ENCODE measurements around the gene CH25H. TPM values are rescaled to one million over a fixed set of nuclear protein-coding genes. Genes with fewer than 3 reads are reported as not detected.
"Not testable (repeated sequence)": the region's sequence is repeated elsewhere in the genome, so short reads cannot be mapped to it uniquely, and the experiment has no call there.

The CH25H gene
- total RNA-seq, 1 donor from 2014 or later: 1.7 TPM

GRCh38 chr10:89202033-89202425 is 5.1 kb downstream of the CH25H start:
- H3K4me1 ChIP-seq: peaks cover 4 to 8% of the 10 kb centered on the region in 2 donors
- H3K4me3 ChIP-seq: no peak overlapping the region
- H3K27me3 ChIP-seq: peaks cover 4% of the 10 kb centered on the region
- intact Hi-C loops (cut with DNase I): no loop called here
- H3K27ac ChIP-seq: no peak overlapping the region
- TF ChIP-seq, protein P1, sequence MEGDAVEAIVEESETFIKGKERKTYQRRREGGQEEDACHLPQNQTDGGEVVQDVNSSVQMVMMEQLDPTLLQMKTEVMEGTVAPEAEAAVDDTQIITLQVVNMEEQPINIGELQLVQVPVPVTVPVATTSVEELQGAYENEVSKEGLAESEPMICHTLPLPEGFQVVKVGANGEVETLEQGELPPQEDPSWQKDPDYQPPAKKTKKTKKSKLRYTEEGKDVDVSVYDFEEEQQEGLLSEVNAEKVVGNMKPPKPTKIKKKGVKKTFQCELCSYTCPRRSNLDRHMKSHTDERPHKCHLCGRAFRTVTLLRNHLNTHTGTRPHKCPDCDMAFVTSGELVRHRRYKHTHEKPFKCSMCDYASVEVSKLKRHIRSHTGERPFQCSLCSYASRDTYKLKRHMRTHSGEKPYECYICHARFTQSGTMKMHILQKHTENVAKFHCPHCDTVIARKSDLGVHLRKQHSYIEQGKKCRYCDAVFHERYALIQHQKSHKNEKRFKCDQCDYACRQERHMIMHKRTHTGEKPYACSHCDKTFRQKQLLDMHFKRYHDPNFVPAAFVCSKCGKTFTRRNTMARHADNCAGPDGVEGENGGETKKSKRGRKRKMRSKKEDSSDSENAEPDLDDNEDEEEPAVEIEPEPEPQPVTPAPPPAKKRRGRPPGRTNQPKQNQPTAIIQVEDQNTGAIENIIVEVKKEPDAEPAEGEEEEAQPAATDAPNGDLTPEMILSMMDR (IDR thresholded peaks at IDR 0.05): no peak
- H3K36me3 ChIP-seq: no peaks in the 10 kb centered on the region
- H3K9me3 ChIP-seq: no peaks in the 10 kb centered on the region
- DNase-seq (ENCODE audit: low spot score in 2 of 2): no peak

GRCh38 chr10:89201345-89202032 is 5.6 kb downstream of the CH25H start:
- H3K9me3 ChIP-seq: no peaks in the 10 kb centered on the region
- H3K36me3 ChIP-seq: no peaks in the 10 kb centered on the region
- intact Hi-C loops (cut with DNase I): no loop called here
- H3K27me3 ChIP-seq: peaks cover 2% of the 10 kb centered on the region
- no peak for DNase-seq (ENCODE audit: low spot score in 2 of 2)
- no peak overlapping the region for H3K27ac ChIP-seq
- TF ChIP-seq, protein P1 (IDR thresholded peaks at IDR 0.05): no peak
- peaks cover 1 to 3% of the 10 kb centered on the region in 2 donors for H3K4me1 ChIP-seq
- H3K4me3 ChIP-seq: no peak overlapping the region

DNA sequence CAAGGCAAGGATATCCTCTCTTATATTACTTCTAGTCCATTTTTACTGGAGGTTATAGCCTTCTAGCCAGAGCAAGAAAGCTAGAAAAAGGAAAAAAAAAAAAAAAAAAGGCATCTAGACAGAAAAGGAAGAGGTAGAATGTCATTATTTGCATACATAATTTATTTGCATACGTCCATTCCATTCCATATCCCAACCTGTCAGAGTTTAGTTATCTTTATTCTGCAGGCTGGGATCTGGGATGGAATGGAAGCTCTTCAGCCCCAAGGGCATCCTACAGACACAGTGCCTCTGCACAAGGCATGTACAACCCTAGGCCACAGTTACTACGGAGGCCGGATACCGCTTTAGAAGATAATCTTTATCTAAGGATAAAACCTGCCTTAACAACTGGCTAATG is 9.6 kb downstream of the CH25H start:
- Histone ChIP-seq H3K27ac (no peak overlapping the region), H3K27me3 (no peaks in the 10 kb centered on the region), H3K4me3 (no peak overlapping the region), H3K36me3 (no peaks in the 10 kb centered on the region), H3K9me3 (no peaks in the 10 kb centered on the region), H3K4me1 (no peaks in the 10 kb centered on the region)
- intact Hi-C loops (cut with DNase I): no loop called here
- TF ChIP-seq, protein P1 (IDR thresholded peaks at IDR 0.05): no peak
- no peak for DNase-seq (ENCODE audit: low spot score in 2 of 2)

- DNase-seq (ENCODE audit: low spot score in 2 of 2); H3K27me3 ChIP-seq; H3K4me1 ChIP-seq; intact Hi-C loops (cut with DNase I); H3K4me3 ChIP-seq; H3K9me3 ChIP-seq; H3K36me3 ChIP-seq; H3K27ac ChIP-seq: not testable (repeated sequence)
Observed at GRCh38 chr10:89191301-89191700, 15.8 kb downstream of the CH25H start.

- TF ChIP-seq, protein P1 (IDR thresholded peaks at IDR 0.05): no peak
- no peak overlapping the region for H3K27ac ChIP-seq
- H3K27me3 ChIP-seq: no peaks in the 10 kb centered on the region
- no peaks in the 10 kb centered on the region for H3K36me3 ChIP-seq
- no peak for DNase-seq (ENCODE audit: low spot score in 2 of 2)
- H3K9me3 ChIP-seq: no peaks in the 10 kb centered on the region
- no peaks in the 10 kb centered on the region for H3K4me1 ChIP-seq
- intact Hi-C loops (cut with DNase I): no loop called here
- H3K4me3 ChIP-seq: no peak overlapping the region
Observed at GRCh38 chr10:89189211-89189734, 17.8 kb downstream of the CH25H start.

DNA sequence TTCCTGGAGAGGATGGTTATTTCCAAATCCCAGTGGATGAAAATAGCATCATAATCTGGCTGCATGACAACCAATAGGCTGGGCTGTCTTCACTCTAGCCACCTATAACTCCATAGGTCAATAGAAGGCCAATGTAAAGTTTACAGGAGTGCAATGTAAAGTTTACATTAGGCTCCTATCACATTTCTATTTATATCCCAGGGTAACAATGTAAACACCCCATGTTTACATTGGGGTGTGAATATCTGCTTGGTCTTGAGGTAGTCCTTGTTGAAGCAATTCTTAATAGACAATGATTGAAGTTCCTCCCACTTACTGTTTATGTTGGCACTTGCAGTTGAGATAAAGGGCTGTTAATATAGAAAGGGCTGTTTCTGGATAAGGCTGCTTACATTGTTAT is 21.5 kb downstream of the CH25H start:
- Histone ChIP-seq H3K4me3 (no peak overlapping the region), H3K9me3 (no peaks in the 10 kb centered on the region), H3K36me3 (no peaks in the 10 kb centered on the region), H3K4me1 (no peaks in the 10 kb centered on the region), H3K27me3 (no peaks in the 10 kb centered on the region), H3K27ac (no peak overlapping the region)
- no peak for DNase-seq (ENCODE audit: low spot score in 2 of 2)
- TF ChIP-seq, protein P1 (IDR thresholded peaks at IDR 0.05): no peak
- intact Hi-C loops (cut with DNase I): no loop called here

Data from ascending aorta (tissue), 2 donors.